Measurements from ENCODE around the gene NUMB. TPM values are rescaled to one million over a fixed set of nuclear protein-coding genes. Genes with fewer than 3 reads are reported as not detected.

The NUMB gene
- total RNA-seq, 1 donor from 2014 or later, result 33.1 TPM

- no peak for TF ChIP-seq CTCF (IDR thresholded peaks at IDR 0.05; ENCODE audit: insufficient read depth, low read length, poor library complexity, severe bottlenecking)
- no peak for DNase-seq (ENCODE audit: low read depth)
- peaks cover 6% of the 10 kb centered on the region for H3K27me3 ChIP-seq (ENCODE audit: control insufficient read depth, insufficient read depth, low read length)
- peak overlapping the region; percentile 15 for H3K4me3 ChIP-seq (ENCODE audit: low read depth, low read length)
- no peaks in the 10 kb centered on the region for H3K36me3 ChIP-seq (ENCODE audit: control insufficient read depth, insufficient read depth, low read length)
These were observed 218.7 kb downstream of the NUMB start for GRCh38 chr14:73239393-73240241.

GRCh38 chr14:73238941-73239340 lies 219.4 kb downstream of the NUMB start:
- no peak for TF ChIP-seq CTCF (IDR thresholded peaks at IDR 0.05; ENCODE audit: insufficient read depth, low read length, poor library complexity, severe bottlenecking)
- Histone ChIP-seq H3K27me3 (ENCODE audit: control insufficient read depth, insufficient read depth, low read length) (peaks cover 6% of the 10 kb centered on the region), H3K36me3 (ENCODE audit: control insufficient read depth, insufficient read depth, low read length) (no peaks in the 10 kb centered on the region), H3K4me3 (ENCODE audit: low read depth, low read length) (peak overlapping the region; percentile 61)
- no peak for DNase-seq (ENCODE audit: low read depth)

- Histone ChIP-seq H3K36me3 (ENCODE audit: control insufficient read depth, insufficient read depth, low read length) (no peaks in the 10 kb centered on the region), H3K4me3 (ENCODE audit: low read depth, low read length) (peak overlapping the region; percentile 61), H3K27me3 (ENCODE audit: control insufficient read depth, insufficient read depth, low read length) (peaks cover 8% of the 10 kb centered on the region)
- DNase-seq (ENCODE audit: low read depth), result peak; percentile 67
- no peak for TF ChIP-seq CTCF (IDR thresholded peaks at IDR 0.05; ENCODE audit: insufficient read depth, low read length, poor library complexity, severe bottlenecking)
These were observed 219.9 kb downstream of the NUMB start for GRCh38 chr14:73238424-73238852.

- no peaks in the 10 kb centered on the region for H3K36me3 ChIP-seq (ENCODE audit: control insufficient read depth, insufficient read depth, low read length)
- H3K27me3 ChIP-seq (ENCODE audit: control insufficient read depth, insufficient read depth, low read length), result peaks cover 8% of the 10 kb centered on the region
- TF ChIP-seq CTCF (IDR thresholded peaks at IDR 0.05; ENCODE audit: insufficient read depth, low read length, poor library complexity, severe bottlenecking), result no peak
- H3K4me3 ChIP-seq (ENCODE audit: low read depth, low read length), result peak overlapping the region; percentile 61
- DNase-seq (ENCODE audit: low read depth), result no peak
These were observed 220.4 kb downstream of the NUMB start for GRCh38 chr14:73237786-73238423.

- Histone ChIP-seq H3K27me3 (ENCODE audit: control insufficient read depth, insufficient read depth, low read length) (peaks cover 8% of the 10 kb centered on the region), H3K4me3 (ENCODE audit: low read depth, low read length) (peak within 1 kb of the TSS; percentile 61), H3K36me3 (ENCODE audit: control insufficient read depth, insufficient read depth, low read length) (no peaks in the 10 kb centered on the region)
- TF ChIP-seq CTCF (IDR thresholded peaks at IDR 0.05; ENCODE audit: insufficient read depth, low read length, poor library complexity, severe bottlenecking), result no peak
- no peak for DNase-seq (ENCODE audit: low read depth)
These were observed 221.0 kb downstream of the NUMB start, which contains the start of gene PAPLN for GRCh38 chr14:73237219-73237785. Gene PAPLN (plus strand): TSS chr14:73237506. CDS start chr14:73239779, 2,273 bp downstream.

Data from kidney epithelial cell (primary cell).